ENCODE measurements around the gene LLGL2. TPM values are rescaled to one million over a fixed set of nuclear protein-coding genes. Genes with fewer than 3 reads are reported as not detected.

The LLGL2 gene
- total and polyA plus RNA-seq, 8 donors: 72.3 to 565 (median 174) TPM

DNA sequence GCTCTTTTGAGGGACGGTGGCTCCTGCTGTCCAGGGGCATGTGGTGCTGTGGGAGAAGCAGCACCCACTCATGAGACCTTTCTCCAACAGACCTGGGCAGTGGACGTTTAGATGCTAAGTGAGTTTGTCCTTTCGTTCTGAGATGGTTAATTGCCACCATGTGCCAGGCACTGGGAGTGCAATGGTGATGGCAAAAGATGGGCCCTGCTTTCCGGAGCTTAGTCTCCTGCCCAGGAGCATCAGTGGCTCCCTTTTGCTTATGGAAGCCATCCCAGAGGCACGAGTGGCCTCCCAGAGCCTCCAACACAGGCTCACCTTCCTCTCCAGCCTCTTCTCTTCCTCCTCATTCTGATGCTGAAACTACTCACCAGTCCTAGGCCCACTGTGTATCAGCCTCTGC lies 38.5 kb upstream of the LLGL2 start:
- TF ChIP-seq, protein P1, sequence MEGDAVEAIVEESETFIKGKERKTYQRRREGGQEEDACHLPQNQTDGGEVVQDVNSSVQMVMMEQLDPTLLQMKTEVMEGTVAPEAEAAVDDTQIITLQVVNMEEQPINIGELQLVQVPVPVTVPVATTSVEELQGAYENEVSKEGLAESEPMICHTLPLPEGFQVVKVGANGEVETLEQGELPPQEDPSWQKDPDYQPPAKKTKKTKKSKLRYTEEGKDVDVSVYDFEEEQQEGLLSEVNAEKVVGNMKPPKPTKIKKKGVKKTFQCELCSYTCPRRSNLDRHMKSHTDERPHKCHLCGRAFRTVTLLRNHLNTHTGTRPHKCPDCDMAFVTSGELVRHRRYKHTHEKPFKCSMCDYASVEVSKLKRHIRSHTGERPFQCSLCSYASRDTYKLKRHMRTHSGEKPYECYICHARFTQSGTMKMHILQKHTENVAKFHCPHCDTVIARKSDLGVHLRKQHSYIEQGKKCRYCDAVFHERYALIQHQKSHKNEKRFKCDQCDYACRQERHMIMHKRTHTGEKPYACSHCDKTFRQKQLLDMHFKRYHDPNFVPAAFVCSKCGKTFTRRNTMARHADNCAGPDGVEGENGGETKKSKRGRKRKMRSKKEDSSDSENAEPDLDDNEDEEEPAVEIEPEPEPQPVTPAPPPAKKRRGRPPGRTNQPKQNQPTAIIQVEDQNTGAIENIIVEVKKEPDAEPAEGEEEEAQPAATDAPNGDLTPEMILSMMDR (IDR thresholded peaks at IDR 0.05): no peak
- TF ChIP-seq EP300 (IDR thresholded peaks at IDR 0.05): no peak
- Histone ChIP-seq H3K27ac (peak overlapping the region in 4 of 5 donors; percentile 39 to 47 (median 44)), H3K27me3 (no peaks in the 10 kb centered on the region), H3K9me3 (no peaks in the 10 kb centered on the region), H3K4me1 (peaks cover 11 to 59% (median 42%) of the 10 kb centered on the region in 4 donors), H3K36me3 (peaks cover 8 to 49% (median 39%) of the 10 kb centered on the region in 4 donors), H3K4me3 (no peak overlapping the region)
- WGBS, 5 donors: 76 to 87% (median 84%) methylated on average over 5 of the region's 5 CpGs
- no peak for DNase-seq
- intact Hi-C loops (cut with DNase I; ENCODE audit: low total_unique reads): no loop called here

GRCh38 chr17:75487351-75488070 lies 38.0 kb upstream of the LLGL2 start:
- 66 to 79% (median 75%) methylated on average over 11 to 12 of the region's 12 CpGs for WGBS, 5 donors
- H3K27ac ChIP-seq: peak overlapping the region in 4 of 5 donors; percentile 39 to 47 (median 44)
- intact Hi-C loops (cut with DNase I; ENCODE audit: low total_unique reads): no loop called here

GRCh38 chr17:75488693-75489510 lies 36.6 kb upstream of the LLGL2 start:
- Histone ChIP-seq H3K27ac (peak overlapping the region in 1 of 5 donors; percentile 73), H3K9me3 (no peaks in the 10 kb centered on the region), H3K4me3 (no peak overlapping the region), H3K27me3 (no peaks in the 10 kb centered on the region), H3K36me3 (peaks cover 26 to 64% (median 58%) of the 10 kb centered on the region in 4 donors), H3K4me1 (peaks cover 11 to 52% (median 39%) of the 10 kb centered on the region in 4 donors)
- no peak for TF ChIP-seq POLR2AphosphoS5 (IDR thresholded peaks at IDR 0.05)
- TF ChIP-seq, protein P1 (IDR thresholded peaks at IDR 0.05): no peak
- intact Hi-C loops (cut with DNase I; ENCODE audit: low total_unique reads): no loop called here
- WGBS, 5 donors: 86 to 94% (median 92%) methylated on average over 12 to 24 of the region's 24 CpGs
- no peak for DNase-seq

More at GRCh38 chr17:75487351-75488070, 38.0 kb upstream of the LLGL2 start:
- Histone ChIP-seq H3K27me3 (no peaks in the 10 kb centered on the region), H3K4me3 (no peak overlapping the region), H3K36me3 (peaks cover 12 to 54% (median 44%) of the 10 kb centered on the region in 4 donors), H3K9me3 (no peaks in the 10 kb centered on the region), H3K4me1 (peaks cover 11 to 55% (median 41%) of the 10 kb centered on the region in 4 donors)
- no peak for TF ChIP-seq POLR2A (IDR thresholded peaks at IDR 0.05)
- DNase-seq: no peak

GRCh38 chr17:75489511-75489955 lies 36.0 kb upstream of the LLGL2 start:
- H3K27me3 ChIP-seq: no peaks in the 10 kb centered on the region
- WGBS, 5 donors: 77 to 85% (median 85%) methylated on average over 12 to 14 of the region's 14 CpGs
- H3K27ac ChIP-seq: peak overlapping the region in 4 of 5 donors; percentile 63 to 73 (median 72)
- H3K9me3 ChIP-seq: no peaks in the 10 kb centered on the region
- intact Hi-C loops (cut with DNase I; ENCODE audit: low total_unique reads): no loop called here
- TF ChIP-seq EP300 (IDR thresholded peaks at IDR 0.05): no peak
- TF ChIP-seq POLR2A (IDR thresholded peaks at IDR 0.05): no peak
- TF ChIP-seq, protein P1 (IDR thresholded peaks at IDR 0.05): no peak
- no peak for TF ChIP-seq POLR2AphosphoS5 (IDR thresholded peaks at IDR 0.05)
- H3K4me3 ChIP-seq: no peak overlapping the region
- H3K4me1 ChIP-seq: peaks cover 11 to 52% (median 38%) of the 10 kb centered on the region in 4 donors
- H3K36me3 ChIP-seq: peaks cover 32 to 71% (median 64%) of the 10 kb centered on the region in 4 donors
- no peak for DNase-seq

All from stomach (tissue), 9 donors.